ENCODE results near the gene ANKRD52.

The ANKRD52 gene

GRCh38 chr12:56241424-56242303 is 16.5 kb downstream of the ANKRD52 start:
- DNase-seq (ENCODE audit: low read depth) = no peak

DNA sequence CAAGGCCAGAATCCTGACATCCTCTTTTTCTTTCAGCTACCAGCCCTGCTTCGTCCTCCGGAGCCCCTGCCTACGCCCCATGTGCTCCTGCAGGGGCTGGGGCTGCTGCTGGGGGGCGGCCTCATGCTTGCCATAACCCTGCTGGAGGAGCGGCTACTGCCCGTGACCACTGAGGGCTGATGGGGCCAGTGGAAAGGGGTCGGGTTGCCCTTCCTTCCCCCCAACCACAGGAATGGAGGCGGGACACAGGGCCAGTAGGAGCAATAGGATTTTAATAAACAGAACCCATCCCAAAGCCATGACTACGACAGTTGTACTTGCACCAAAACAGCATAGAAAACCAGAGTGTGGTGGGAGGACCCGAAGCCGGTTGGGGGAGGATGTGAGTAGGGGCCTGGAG is 20.6 kb downstream of the ANKRD52 start:
- no peak for DNase-seq (ENCODE audit: low read depth)

GRCh38 chr12:56236985-56237384 is 21.2 kb downstream of the ANKRD52 start:
- DNase-seq (ENCODE audit: low read depth) = no peak

DNA sequence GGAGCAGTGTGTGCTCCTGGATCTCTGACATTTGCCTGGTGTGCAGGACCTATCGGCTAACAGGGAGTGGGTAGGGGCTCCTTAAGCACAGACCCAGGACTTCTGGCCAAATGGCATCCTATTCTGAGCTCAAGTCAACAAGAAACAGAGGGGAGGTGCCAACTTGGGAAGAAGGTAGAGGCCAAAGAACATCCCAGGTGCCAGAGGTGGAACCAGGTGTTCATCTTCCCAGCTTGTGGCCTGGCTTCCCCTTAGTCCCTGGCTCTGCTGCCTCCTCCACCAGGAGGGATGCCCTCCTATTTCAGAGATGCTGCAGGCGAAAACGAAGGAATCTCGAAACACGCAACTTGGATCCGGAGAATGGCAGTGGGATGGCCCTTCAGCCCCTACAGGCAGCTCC is 22.1 kb downstream of the ANKRD52 start:
- no peak for DNase-seq (ENCODE audit: low read depth)

GRCh38 chr12:56234746-56235436 is 23.3 kb downstream of the ANKRD52 start:
- DNase-seq (ENCODE audit: low read depth) = no peak

DNA sequence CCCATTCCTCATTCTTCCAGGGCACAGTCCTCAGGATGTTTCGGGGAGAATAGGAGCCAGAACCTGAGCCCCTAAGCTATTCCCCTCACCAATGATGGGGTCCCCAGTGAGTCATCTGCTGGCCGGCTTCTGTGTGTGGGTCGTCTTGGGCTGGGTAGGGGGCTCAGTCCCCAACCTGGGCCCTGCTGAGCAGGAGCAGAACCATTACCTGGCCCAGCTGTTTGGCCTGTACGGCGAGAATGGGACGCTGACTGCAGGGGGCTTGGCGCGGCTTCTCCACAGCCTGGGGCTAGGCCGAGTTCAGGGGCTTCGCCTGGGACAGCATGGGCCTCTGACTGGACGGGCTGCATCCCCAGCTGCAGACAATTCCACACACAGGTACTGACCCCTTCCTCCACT is 27.0 kb downstream of the ANKRD52 start:
- DNase-seq (ENCODE audit: low read depth) = no peak

DNA sequence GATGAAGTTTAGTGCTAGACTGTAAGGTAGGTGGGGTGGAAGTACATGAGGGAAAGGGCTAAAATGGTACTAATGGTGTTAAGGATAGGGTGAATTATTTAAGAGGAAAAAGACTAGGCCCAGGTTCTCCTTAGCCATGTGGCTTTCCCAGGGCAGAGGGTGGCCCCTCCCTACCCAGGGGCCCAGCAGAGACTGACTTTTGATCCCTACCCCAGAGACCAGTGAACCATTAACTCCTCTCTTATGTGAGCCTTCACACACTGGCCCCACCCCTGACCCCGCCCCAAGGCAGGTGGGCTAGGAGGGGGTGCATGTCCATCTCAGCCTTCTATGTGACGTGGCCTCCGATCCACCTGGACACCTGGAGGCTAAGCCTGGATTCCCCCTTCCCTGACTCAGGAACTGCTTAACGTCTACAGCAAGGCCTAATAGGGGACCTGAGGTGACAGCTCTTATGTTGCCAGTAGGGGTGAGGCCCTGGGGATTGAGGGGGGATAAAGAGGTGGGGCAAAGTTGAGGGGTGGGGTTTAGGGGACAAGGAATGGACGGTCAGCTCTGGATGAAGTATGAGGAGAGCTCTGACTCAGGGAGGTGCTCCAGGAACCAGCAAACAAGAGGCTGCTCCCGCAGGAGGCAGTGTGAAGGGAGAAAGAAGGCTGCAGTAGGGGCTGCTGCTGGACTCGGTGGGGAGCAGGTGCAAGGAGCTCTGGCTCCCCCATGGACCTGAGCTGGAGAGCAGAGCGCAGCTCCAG is 27.6 kb downstream of the ANKRD52 start:
- DNase-seq (ENCODE audit: low read depth) = no peak

DNA sequence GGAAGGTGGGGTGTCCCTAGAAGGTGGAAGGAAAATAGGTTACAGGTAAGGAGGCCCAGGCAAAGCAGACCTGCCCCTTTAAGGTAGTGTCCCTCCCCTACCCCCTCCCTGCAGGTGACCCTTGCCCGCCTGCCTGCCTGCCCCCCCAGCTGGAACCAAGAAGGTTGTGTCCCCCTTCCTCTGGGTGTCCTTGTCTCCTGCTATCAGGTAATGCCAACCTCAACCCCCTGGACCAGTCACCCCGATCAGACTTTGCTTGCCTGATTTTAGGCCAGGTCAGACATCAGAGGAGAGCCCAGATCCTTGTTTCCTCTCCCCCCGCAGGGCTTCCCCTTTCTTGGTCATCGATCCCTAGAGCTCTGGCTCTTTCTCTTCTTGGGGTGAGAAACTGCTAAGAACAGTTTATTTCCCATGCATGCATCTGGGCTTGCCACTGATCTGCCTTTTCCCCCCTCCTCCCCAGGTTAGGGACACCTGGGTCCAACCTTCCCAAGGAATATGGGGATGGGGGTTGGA is 28.2 kb downstream of the ANKRD52 start, which contains the start of gene SLC39A5:
SLC39A5 (plus strand) TSS at position 136 of the 516 bp plus-strand sequence. CDS start 1,224 bp downstream, outside the sequence.
- no peak for DNase-seq (ENCODE audit: low read depth)

DNA sequence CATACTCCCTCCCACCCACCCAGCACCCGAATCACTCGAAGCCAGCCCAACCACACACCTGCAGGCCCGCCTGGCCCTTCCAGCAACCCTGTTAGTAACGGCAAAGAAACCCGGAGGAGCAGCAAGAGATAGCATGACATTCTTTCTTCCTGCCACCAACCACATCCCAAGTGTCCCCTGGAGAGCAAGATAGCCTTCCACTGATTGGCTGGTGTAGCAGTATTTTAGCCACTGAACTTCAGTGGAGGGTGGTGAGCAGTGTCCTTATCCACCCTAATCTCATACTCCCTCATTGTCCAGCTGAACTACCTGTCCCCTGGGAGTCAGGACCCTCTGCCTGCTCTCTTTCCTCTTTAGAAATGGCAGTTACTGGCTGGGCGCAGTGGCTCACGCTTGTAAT is 29.1 kb downstream of the ANKRD52 start:
- no peak for DNase-seq (ENCODE audit: low read depth)

- DNase-seq (ENCODE audit: low read depth) = no peak
These were observed 33.2 kb downstream of the ANKRD52 start for GRCh38 chr12:56224954-56225353.

GRCh38 chr12:56224102-56224701 is 34.0 kb downstream of the ANKRD52 start, which contains the start of gene NABP2:
Gene NABP2 (plus strand): TSS chr12:56224342. CDS start chr12:56224857, 515 bp downstream.
- DNase-seq (ENCODE audit: low read depth) = peak; percentile 96

GRCh38 chr12:56223571-56224101 is 34.5 kb downstream of the ANKRD52 start:
- DNase-seq (ENCODE audit: low read depth) = no peak

GRCh38 chr12:56222531-56222895 is 35.7 kb downstream of the ANKRD52 start:
- DNase-seq (ENCODE audit: low read depth) = no peak

DNA sequence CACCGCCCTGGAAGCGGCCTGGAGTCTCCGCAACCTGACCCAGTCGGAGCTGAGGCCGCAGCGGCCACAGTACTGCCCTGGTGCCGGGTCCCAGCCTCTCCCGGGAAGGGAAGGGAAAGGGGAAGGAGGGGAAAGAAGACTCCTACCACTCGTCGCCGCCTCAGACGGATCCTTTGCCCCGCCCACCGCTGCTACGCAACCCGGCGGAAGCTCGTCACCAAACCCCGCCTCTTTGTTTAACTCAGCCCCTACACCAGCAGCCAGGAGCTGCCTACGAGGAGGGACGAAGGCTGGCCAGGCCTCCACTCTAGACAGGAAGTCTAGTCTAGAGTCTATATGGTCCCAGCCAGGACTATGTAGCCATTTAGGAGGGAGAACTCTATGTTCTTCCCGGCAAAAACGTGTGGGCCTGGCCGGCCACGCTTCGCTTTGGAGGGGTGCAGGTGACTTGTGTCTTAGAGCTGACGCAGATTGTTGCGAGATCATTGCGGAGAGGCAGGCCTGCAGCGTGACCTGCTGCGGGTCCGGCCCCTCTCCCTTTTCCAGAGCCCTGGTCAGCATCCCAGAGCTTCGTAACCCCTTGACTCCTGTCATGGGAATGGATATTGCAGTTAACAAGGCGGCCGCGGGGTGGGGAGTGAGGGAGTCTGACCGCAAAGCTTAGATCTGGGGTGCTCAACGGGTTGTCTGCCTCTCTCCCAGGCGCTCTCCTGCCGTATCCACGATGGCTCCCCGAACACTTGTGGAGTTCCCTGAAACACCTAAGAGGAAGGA is 36.2 kb downstream of the ANKRD52 start, which contains the start of gene RNF41:
RNF41 (minus strand) TSS at position 166 of the 774 bp plus-strand sequence. CDS start 7,875 bp downstream, outside the sequence.
- DNase-seq (ENCODE audit: low read depth) = peak; percentile 87

GRCh38 chr12:56221232-56221756 is 36.9 kb downstream of the ANKRD52 start:
- DNase-seq (ENCODE audit: low read depth) = peak; percentile 6

GRCh38 chr12:56220611-56221231 is 37.5 kb downstream of the ANKRD52 start:
- no peak for DNase-seq (ENCODE audit: low read depth)

GRCh38 chr12:56219840-56220239 is 38.3 kb downstream of the ANKRD52 start:
- DNase-seq (ENCODE audit: low read depth) = no peak

GRCh38 chr12:56216461-56216860 is 41.7 kb downstream of the ANKRD52 start:
- no peak for DNase-seq (ENCODE audit: low read depth)

GRCh38 chr12:56213878-56214277 is 44.3 kb downstream of the ANKRD52 start:
- no peak for DNase-seq (ENCODE audit: low read depth)

DNA sequence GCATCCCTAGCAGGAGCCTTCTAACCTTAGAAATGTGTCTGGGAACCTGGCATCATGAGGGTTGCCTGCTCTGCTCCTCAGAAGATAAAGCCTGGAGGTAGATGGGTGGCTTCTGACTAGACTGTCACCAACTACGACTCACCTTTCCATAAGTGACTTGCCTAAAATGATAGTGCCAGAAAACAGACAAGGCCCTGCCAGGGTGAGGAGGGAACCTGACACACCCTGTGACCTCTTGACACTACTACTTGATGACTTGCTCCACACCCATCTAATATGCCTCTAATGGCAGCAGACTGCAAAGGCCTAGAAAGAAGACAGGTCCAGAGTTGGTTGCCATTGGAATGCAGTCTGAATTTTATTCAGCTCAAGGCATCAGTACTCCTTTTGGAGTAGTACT is 45.8 kb downstream of the ANKRD52 start:
- DNase-seq (ENCODE audit: low read depth) = peak; percentile 11

All from activated T-cell treated with anti-CD3 and anti-CD28 coated beads for 48 hours (primary cell).